Neutrophil (primary cell): ENCODE results near the gene SUMO2.
A peak's percentile ranks its signal among the peaks of the same experiment; 100 is the strongest.

ENCODE experiments used
- H3K27ac ChIP-seq: fragments of 200-600 bp; sonication (generic); 2 replicates; pipeline ENCODE4 v1.5.1; 2016; ENCODE audit warnings: mild to moderate bottlenecking, moderate library complexity
- H3K27me3 ChIP-seq: fragments of 200-600 bp; sonication (generic); 2 replicates; pipeline ENCODE4 v1.6.0; 2016; ENCODE audit warnings: mild to moderate bottlenecking
- H3K36me3 ChIP-seq: fragments of 200-600 bp; sonication (generic); 2 replicates; pipeline ENCODE4 v1.5.1; 2017
- H3K4me1 ChIP-seq, 2 experiments: fragments of 200-600 bp in 1 of 2; sonication (generic) in 1 of 2; 1 replicate in 1 of 2; 2 replicates in 1 of 2; pipeline versions ENCODE4 v1.5.1 to v1.6.1; 2013 to 2016; ENCODE audit warnings: low read depth in 1 of 2, low read length in 1 of 2, mild to moderate bottlenecking in 1 of 2, moderate library complexity in 1 of 2; ENCODE audit not compliant: control insufficient read depth in 1 of 2, insufficient read depth in 1 of 2
- H3K4me3 ChIP-seq, 2 experiments: fragments of 200-600 bp in 1 of 2; sonication (generic) in 1 of 2; 1 replicate in 1 of 2; 2 replicates in 1 of 2; pipeline ENCODE4 v1.5.1; 2013 to 2016; ENCODE audit warnings: low read depth in 1 of 2, low read length in 1 of 2, mild to moderate bottlenecking in 1 of 2, moderate library complexity in 1 of 2
- H3K9me3 ChIP-seq: fragments of 200-600 bp; sonication (generic); 2 replicates; pipeline ENCODE4 v1.5.1; 2016
- CTCF ChIP-seq: fragments of 200-600 bp; sonication (generic); IDR thresholded peaks from 2 replicates; pipeline ENCODE4 v1.5.1; 2016; ENCODE audit warnings: antibody characterized with exemption

The SUMO2 gene

GRCh38 chr17:75125984-75126383 lies 56.8 kb downstream of the SUMO2 start:
- Histone ChIP-seq H3K4me3 (peak overlapping the region; percentile 65 to 68), H3K36me3 (peaks cover 19% of the 10 kb centered on the region), H3K4me1 (peaks cover 46 to 57% of the 10 kb centered on the region in 2 experiments), H3K27me3 (no peaks in the 10 kb centered on the region), H3K27ac (peak overlapping the region; percentile 98), H3K9me3 (no peaks in the 10 kb centered on the region)
- no peak for TF ChIP-seq CTCF

GRCh38 chr17:75124819-75125162 lies 58.0 kb downstream of the SUMO2 start:
- Histone ChIP-seq H3K4me1 (peaks cover 47 to 57% of the 10 kb centered on the region in 2 experiments), H3K36me3 (peaks cover 14% of the 10 kb centered on the region), H3K9me3 (no peaks in the 10 kb centered on the region), H3K27me3 (no peaks in the 10 kb centered on the region), H3K4me3 (peak overlapping the region; percentile 65 to 68), H3K27ac (peak overlapping the region; percentile 98)
- TF ChIP-seq CTCF: no peak

GRCh38 chr17:75124041-75124818 lies 58.5 kb downstream of the SUMO2 start:
- peaks cover 49 to 60% of the 10 kb centered on the region in 2 experiments for H3K4me1 ChIP-seq
- H3K27ac ChIP-seq: peak overlapping the region; percentile 98
- no peak for TF ChIP-seq CTCF
- H3K9me3 ChIP-seq: no peaks in the 10 kb centered on the region
- peaks cover 8% of the 10 kb centered on the region for H3K36me3 ChIP-seq
- H3K4me3 ChIP-seq: peak overlapping the region; percentile 65 to 68
- H3K27me3 ChIP-seq: no peaks in the 10 kb centered on the region

GRCh38 chr17:75118307-75118706 lies 64.5 kb downstream of the SUMO2 start:
- no peak for TF ChIP-seq CTCF

GRCh38 chr17:75116737-75117136 lies 66.0 kb downstream of the SUMO2 start:
- peaks cover 31% of the 10 kb centered on the region for H3K36me3 ChIP-seq
- no peaks in the 10 kb centered on the region for H3K9me3 ChIP-seq
- TF ChIP-seq CTCF: no peak
- no peak overlapping the region for H3K4me3 ChIP-seq
- H3K27ac ChIP-seq: no peak overlapping the region
- H3K4me1 ChIP-seq: peaks cover 38 to 48% of the 10 kb centered on the region in 2 experiments
- no peaks in the 10 kb centered on the region for H3K27me3 ChIP-seq

More at GRCh38 chr17:75118307-75118706, 64.5 kb downstream of the SUMO2 start:
- Histone ChIP-seq H3K4me1 (peaks cover 31 to 44% of the 10 kb centered on the region in 2 experiments), H3K27me3 (no peaks in the 10 kb centered on the region), H3K27ac (no peak overlapping the region), H3K4me3 (no peak overlapping the region), H3K36me3 (peaks cover 31% of the 10 kb centered on the region), H3K9me3 (no peaks in the 10 kb centered on the region)
